NCI-H446 treated with DMSO at 0.1 percent for 48 hours (cell line): ENCODE results near the gene CLASP2.

ENCODE experiments used
- DNase-seq: peaks from one replicate; lab custom pipeline; 2025; lab: John Stamatoyannopoulos, UW

Gene CLASP2

GRCh38 chr3:33636125-33636850 is 81.8 kb downstream of the CLASP2 start:
- peak; percentile 6 for DNase-seq

GRCh38 chr3:33634262-33634661 is 83.8 kb downstream of the CLASP2 start:
- DNase-seq = no peak

GRCh38 chr3:33629219-33629618 is 88.8 kb downstream of the CLASP2 start:
- DNase-seq = no peak

- DNase-seq = no peak
Observed at GRCh38 chr3:33624756-33625155, 93.3 kb downstream of the CLASP2 start.

GRCh38 chr3:33613041-33613440 is 105.0 kb downstream of the CLASP2 start:
- no peak for DNase-seq

GRCh38 chr3:33612607-33613006 is 105.4 kb downstream of the CLASP2 start:
- DNase-seq = no peak

- no peak for DNase-seq
Observed at GRCh38 chr3:33602829-33603228, 115.2 kb downstream of the CLASP2 start.

- DNase-seq = no peak
Observed at GRCh38 chr3:33597257-33597689, 120.8 kb downstream of the CLASP2 start.

GRCh38 chr3:33592999-33593398 is 125.1 kb downstream of the CLASP2 start:
- DNase-seq = no peak

- DNase-seq = no peak
Observed at GRCh38 chr3:33590541-33590940, 127.5 kb downstream of the CLASP2 start.

GRCh38 chr3:33586402-33586801 is 131.7 kb downstream of the CLASP2 start:
- DNase-seq = no peak

GRCh38 chr3:33582234-33582633 is 135.8 kb downstream of the CLASP2 start:
- no peak for DNase-seq

GRCh38 chr3:33581666-33582065 is 136.4 kb downstream of the CLASP2 start:
- DNase-seq = no peak

GRCh38 chr3:33579840-33580239 is 138.2 kb downstream of the CLASP2 start:
- DNase-seq = no peak

- no peak for DNase-seq
Observed at GRCh38 chr3:33579178-33579510, 138.9 kb downstream of the CLASP2 start.

GRCh38 chr3:33578325-33579177 is 139.5 kb downstream of the CLASP2 start:
- DNase-seq = no peak

GRCh38 chr3:33577588-33577987 is 140.5 kb downstream of the CLASP2 start:
- DNase-seq = no peak

GRCh38 chr3:33577173-33577572 is 140.9 kb downstream of the CLASP2 start:
- DNase-seq = no peak

GRCh38 chr3:33575311-33575710 is 142.7 kb downstream of the CLASP2 start:
- no peak for DNase-seq

GRCh38 chr3:33557829-33558228 is 160.2 kb downstream of the CLASP2 start:
- no peak for DNase-seq

GRCh38 chr3:33557279-33557678 is 160.8 kb downstream of the CLASP2 start:
- no peak for DNase-seq

- DNase-seq = no peak
Observed at GRCh38 chr3:33547101-33547500, 171.0 kb downstream of the CLASP2 start.

- DNase-seq = no peak
Observed at GRCh38 chr3:33544126-33544525, 173.9 kb downstream of the CLASP2 start.
